GM19193 (cell line): Measurements from ENCODE around the gene MLANA.

ENCODE experiments used
- POLR2A ChIP-seq: IDR thresholded peaks from 4 replicates; pipeline ENCODE4 v1.6.1; 2011; ENCODE audit not compliant: insufficient read depth, insufficient read length; ENCODE audit errors: extremely low read depth

MLANA gene

GRCh38 chr9:5953743-5954707, 63.3 kb downstream of the MLANA start:
- TF ChIP-seq POLR2A = no peak

- no peak for TF ChIP-seq POLR2A
These were observed 66.5 kb downstream of the MLANA start for GRCh38 chr9:5957166-5957565.

GRCh38 chr9:5958273-5958672, 67.6 kb downstream of the MLANA start:
- no peak for TF ChIP-seq POLR2A
